MM.1S (cell line): ENCODE results near the gene CCL1.

Experiments used
- CTCF ChIP-seq: fragments of 300-600 bp; sonication (generic); IDR thresholded peaks from 2 replicates; pipeline ENCODE4 v1.5.1; 2016; ENCODE audit warnings: antibody characterized with exemption, low read length, mixed read lengths
- EZH2phosphoT487 ChIP-seq: fragments of 300-600 bp; sonication (generic); IDR thresholded peaks from 2 replicates; pipeline ENCODE4 v1.6.1; 2018; ENCODE audit warnings: antibody characterized with exemption, low read length

- TF ChIP-seq CTCF (no peak), EZH2phosphoT487 (no peak)
Measured at GRCh38 chr17:34403006-34403405, 40.0 kb upstream of the CCL1 start.
